ENCODE measurements around the gene RGS12. TPM values are rescaled to one million over a fixed set of nuclear protein-coding genes. Genes with fewer than 3 reads are reported as not detected.
A peak's percentile ranks its signal among the peaks of the same experiment; 100 is the strongest.

Gene RGS12
- total RNA-seq, 4 donors from 2014 or later = 9.1 to 22.6 (median 21.1) TPM

DNA sequence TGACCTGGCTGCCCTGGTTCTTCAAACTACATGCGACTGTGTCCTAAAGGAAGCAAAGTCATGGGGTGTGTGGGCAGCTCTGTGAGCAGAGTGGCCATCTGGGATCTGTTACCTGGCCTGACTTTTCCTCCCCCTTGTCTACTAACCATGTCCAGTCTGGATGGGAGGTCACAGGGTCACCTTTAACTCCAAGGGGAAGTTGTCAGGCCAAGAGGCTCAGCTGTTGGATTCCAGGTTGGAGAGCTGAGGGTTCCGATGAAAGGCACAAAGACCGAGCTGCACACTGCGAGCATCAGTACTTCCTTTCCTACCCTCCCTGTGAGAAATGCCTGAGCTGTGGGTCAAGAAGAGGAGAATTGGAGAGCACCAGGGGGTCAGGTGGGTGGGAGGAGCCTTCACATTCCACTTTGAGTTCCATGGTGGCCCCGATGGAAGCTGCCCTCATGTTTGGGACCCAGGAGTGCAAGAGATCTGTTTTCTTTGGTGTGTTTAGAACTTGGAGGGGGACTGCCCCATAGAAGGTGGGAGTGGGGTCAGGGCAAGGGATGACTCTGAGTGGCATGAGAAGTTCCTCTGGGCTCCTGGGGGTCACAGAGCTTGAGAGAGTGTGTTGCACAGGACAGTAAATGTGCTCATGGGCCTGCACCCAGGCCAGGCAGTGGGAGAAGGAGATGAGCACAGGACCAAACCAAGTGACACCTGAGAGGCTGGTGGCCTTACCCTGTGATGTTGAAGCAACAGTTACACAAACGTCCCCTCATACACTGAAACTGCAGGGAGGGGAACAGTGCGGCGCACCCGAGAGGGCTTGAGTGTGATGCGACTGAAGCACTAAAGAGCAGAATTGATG, 36.2 kb downstream of the RGS12 start:
- DNase-seq (no peak), ATAC-seq (no peak)
- Histone ChIP-seq H3K36me3 (no peaks in the 10 kb centered on the region), H3K4me1 (peaks cover 14 to 41% of the 10 kb centered on the region in 2 donors), H3K27me3 (no peaks in the 10 kb centered on the region), H3K4me3 (no peak overlapping the region), H3K9me3 (no peaks in the 10 kb centered on the region), H3K27ac (peak overlapping the region in 3 of 4 donors; percentile 12 to 42 (median 19))
- intact Hi-C loops (cut with DNase I; ENCODE audit: low total_unique reads) (no loop called here), in situ Hi-C loops (cut with MboI; ENCODE audit: low sequenced_read_pairs in 4 of 4) (no loop called here)
- no peak for TF ChIP-seq POLR2A (IDR thresholded peaks at IDR 0.05)
- TF ChIP-seq, protein P1, sequence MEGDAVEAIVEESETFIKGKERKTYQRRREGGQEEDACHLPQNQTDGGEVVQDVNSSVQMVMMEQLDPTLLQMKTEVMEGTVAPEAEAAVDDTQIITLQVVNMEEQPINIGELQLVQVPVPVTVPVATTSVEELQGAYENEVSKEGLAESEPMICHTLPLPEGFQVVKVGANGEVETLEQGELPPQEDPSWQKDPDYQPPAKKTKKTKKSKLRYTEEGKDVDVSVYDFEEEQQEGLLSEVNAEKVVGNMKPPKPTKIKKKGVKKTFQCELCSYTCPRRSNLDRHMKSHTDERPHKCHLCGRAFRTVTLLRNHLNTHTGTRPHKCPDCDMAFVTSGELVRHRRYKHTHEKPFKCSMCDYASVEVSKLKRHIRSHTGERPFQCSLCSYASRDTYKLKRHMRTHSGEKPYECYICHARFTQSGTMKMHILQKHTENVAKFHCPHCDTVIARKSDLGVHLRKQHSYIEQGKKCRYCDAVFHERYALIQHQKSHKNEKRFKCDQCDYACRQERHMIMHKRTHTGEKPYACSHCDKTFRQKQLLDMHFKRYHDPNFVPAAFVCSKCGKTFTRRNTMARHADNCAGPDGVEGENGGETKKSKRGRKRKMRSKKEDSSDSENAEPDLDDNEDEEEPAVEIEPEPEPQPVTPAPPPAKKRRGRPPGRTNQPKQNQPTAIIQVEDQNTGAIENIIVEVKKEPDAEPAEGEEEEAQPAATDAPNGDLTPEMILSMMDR (IDR thresholded peaks at IDR 0.05 in 4 of 5, conservative IDR thresholded peaks at IDR 0.05 in 1 of 5) = no peak

DNA sequence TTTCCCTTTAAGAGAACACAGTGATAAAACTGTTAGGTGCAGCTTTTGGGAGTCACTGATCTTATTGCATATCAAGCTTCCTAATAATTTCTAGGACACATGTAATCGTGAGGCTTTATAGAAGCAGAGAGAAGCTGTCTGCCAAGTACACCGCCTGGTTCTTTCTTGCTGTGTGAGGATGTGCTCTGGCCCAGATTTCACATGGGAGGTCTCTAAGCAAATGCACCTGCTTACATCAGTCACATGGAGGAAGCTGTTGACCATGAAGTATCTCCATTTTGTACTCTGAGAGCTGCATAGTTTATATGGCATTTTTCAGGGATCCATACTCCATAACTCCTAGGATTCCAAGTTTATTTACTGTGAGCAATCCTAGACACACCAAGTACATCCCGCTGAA, 37.1 kb downstream of the RGS12 start:
- ATAC-seq (peak in 1 of 2 donors; percentile 51), DNase-seq (no peak)
- Histone ChIP-seq H3K9me3 (no peaks in the 10 kb centered on the region), H3K4me3 (no peak overlapping the region), H3K36me3 (no peaks in the 10 kb centered on the region), H3K27ac (peak overlapping the region in 3 of 4 donors; percentile 12 to 42 (median 19)), H3K27me3 (no peaks in the 10 kb centered on the region), H3K4me1 (peaks cover 14 to 33% of the 10 kb centered on the region in 2 donors)
- in situ Hi-C loops (cut with MboI; ENCODE audit: low sequenced_read_pairs in 4 of 4) = no loop called here
- TF ChIP-seq POLR2A (IDR thresholded peaks at IDR 0.05) = no peak
- TF ChIP-seq, protein P1 (IDR thresholded peaks at IDR 0.05 in 4 of 5, conservative IDR thresholded peaks at IDR 0.05 in 1 of 5) = no peak
- intact Hi-C loops (cut with DNase I; ENCODE audit: low total_unique reads) = no loop called here

DNA sequence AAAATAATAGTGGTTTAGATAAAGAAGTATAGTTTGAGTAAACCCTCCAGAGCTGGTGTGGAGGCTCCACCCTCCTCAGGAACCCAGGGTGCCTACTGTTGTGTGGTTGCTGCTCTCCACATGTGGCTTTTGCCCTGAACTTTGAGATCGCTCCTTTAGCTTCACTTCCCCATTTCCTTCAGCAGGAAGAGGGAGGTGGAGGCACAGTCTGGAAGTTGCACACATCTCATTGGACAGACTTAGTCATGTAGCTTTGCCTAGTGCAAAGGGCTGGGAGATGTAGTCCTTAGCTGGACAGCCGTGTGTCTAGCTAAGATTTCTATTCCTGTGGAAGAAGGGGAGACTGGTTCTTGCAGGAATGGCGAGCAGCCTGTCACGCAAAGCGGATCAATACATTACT, 37.9 kb downstream of the RGS12 start:
- intact Hi-C loops (cut with DNase I; ENCODE audit: low total_unique reads) (no loop called here), in situ Hi-C loops (cut with MboI; ENCODE audit: low sequenced_read_pairs in 4 of 4) (no loop called here)
- no peak overlapping the region for H3K27ac ChIP-seq
- no peak for DNase-seq
- ATAC-seq = no peak
- no peaks in the 10 kb centered on the region for H3K9me3 ChIP-seq
- no peak overlapping the region for H3K4me3 ChIP-seq
- H3K27me3 ChIP-seq = no peaks in the 10 kb centered on the region
- H3K4me1 ChIP-seq = peaks cover 9 to 25% of the 10 kb centered on the region in 2 donors
- no peaks in the 10 kb centered on the region for H3K36me3 ChIP-seq
- TF ChIP-seq POLR2A (IDR thresholded peaks at IDR 0.05) = no peak
- TF ChIP-seq, protein P1 (IDR thresholded peaks at IDR 0.05 in 4 of 5, conservative IDR thresholded peaks at IDR 0.05 in 1 of 5) = no peak

DNA sequence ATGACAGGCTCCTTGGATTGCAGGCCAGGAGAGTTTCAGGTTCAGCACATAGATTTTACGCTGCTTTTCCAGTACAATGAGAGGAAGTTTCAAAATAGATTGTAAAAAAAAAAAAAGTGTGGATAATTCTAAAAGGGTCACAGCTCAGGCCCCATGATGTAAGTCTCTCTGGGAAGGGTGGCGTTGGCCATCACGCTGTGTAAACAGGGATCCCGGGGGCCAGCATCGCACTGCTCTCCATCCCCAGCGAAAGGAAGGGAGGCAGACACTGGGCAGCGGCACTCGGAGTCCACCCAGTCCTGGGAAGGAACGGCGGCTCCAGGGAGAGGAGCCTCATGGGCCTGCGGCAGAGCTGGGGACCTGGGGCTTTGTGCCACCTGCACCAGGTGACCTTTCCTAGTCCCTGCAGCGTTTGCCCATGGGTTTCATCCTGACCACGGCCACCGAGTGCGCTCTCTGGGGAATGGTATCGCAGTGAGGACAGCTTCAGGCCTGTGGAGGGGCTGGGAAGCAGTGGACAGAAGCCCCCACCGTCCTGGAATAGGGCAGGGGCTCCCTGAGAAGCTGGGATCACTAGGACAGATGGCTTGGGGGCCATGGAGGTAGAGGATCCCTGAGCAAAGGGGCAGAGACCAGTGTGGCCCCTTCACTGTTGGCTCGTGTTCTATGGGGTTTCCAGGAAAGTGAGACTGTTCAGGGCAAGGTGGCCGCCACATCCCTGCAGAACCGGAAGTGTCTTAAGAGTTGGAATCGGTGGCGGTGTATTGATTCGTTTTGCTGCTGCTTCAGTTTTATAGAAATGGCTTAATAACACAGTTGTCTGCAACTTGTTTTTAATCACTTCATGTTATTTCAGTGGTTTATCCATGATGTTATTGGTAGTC, 38.9 kb downstream of the RGS12 start:
- DNase-seq (no peak), ATAC-seq (peak in 1 of 2 donors; percentile 31)
- Histone ChIP-seq H3K4me3 (no peak overlapping the region), H3K9me3 (no peaks in the 10 kb centered on the region), H3K4me1 (peaks cover 9 to 22% of the 10 kb centered on the region in 2 donors), H3K27ac (peak overlapping the region in 3 of 4 donors; percentile 42 to 67 (median 55)), H3K36me3 (no peaks in the 10 kb centered on the region), H3K27me3 (no peaks in the 10 kb centered on the region)
- intact Hi-C loops (cut with DNase I; ENCODE audit: low total_unique reads) (no loop called here), in situ Hi-C loops (cut with MboI; ENCODE audit: low sequenced_read_pairs in 4 of 4) (no loop called here)
- no peak for TF ChIP-seq POLR2A (IDR thresholded peaks at IDR 0.05)
- TF ChIP-seq, protein P1 (IDR thresholded peaks at IDR 0.05 in 4 of 5, conservative IDR thresholded peaks at IDR 0.05 in 1 of 5) = no peak

Data from gastrocnemius medialis (tissue), 4 donors.